ENCODE measurements around the gene FABP2.

- no peak for TF ChIP-seq CTCF (IDR thresholded peaks at IDR 0.05)
- TF ChIP-seq POLR2A (IDR thresholded peaks at IDR 0.05), result no peak
- TF ChIP-seq EP300 (IDR thresholded peaks at IDR 0.05), result no peak
These were observed at the start of gene FABP2 for GRCh38 chr4:119321921-119322687.
